Spleen (tissue), 11 donors: ENCODE measurements around the gene ZNF438. TPM values are rescaled to one million over a fixed set of nuclear protein-coding genes. Genes with fewer than 3 reads are reported as not detected.

ENCODE experiments used
- DNase-seq: peaks from one replicate; pipeline ENCODE4 v3.0.0-alpha.2; 2020
- H3K27ac ChIP-seq, 8 donors: fragments of 200-600 bp; sonication (generic) in 7 of 8; 1 replicate in 4 of 8; 2 replicates in 4 of 8; pipeline versions ENCODE4 v1.5.0 to v1.8.0; 2016 to 2021; ENCODE audit warnings: inconsistent platforms in 4 of 8, mild to moderate bottlenecking in 4 of 8, moderate library complexity in 1 of 8
- H3K27me3 ChIP-seq, 7 donors: fragments of 200-600 bp; sonication (generic) in 6 of 7; replicated peaks in 1 of 7; 1 replicate in 4 of 7; 2 replicates in 3 of 7; pipeline versions ENCODE4 v1.5.0 to v1.8.0; 2016 to 2021; ENCODE audit warnings: inconsistent platforms in 3 of 7, mild to moderate bottlenecking in 1 of 7
- H3K36me3 ChIP-seq, 6 donors: fragments of 200-600 bp; sonication (generic) in 5 of 6; 1 replicate in 4 of 6; 2 replicates in 2 of 6; pipeline versions ENCODE4 v1.5.0 to v1.8.0; 2016 to 2021; ENCODE audit warnings: inconsistent platforms in 2 of 6
- H3K4me1 ChIP-seq, 6 donors: fragments of 200-600 bp; sonication (generic) in 5 of 6; 1 replicate in 3 of 6; 2 replicates in 3 of 6; pipeline versions ENCODE4 v1.5.0 to v1.8.0; 2016 to 2021; ENCODE audit warnings: inconsistent platforms in 3 of 6
- H3K4me3 ChIP-seq, 8 donors: fragments of 200-600 bp; sonication (generic) in 7 of 8; 1 replicate in 4 of 8; 2 replicates in 4 of 8; pipeline versions ENCODE4 v1.5.0 to v1.8.0; 2016 to 2021; ENCODE audit warnings: inconsistent platforms in 4 of 8, mild to moderate bottlenecking in 4 of 8, moderate library complexity in 2 of 8
- H3K9me3 ChIP-seq, 8 donors: fragments of 200-600 bp; sonication (generic) in 7 of 8; 1 replicate in 4 of 8; 2 replicates in 4 of 8; pipeline versions ENCODE4 v1.5.0 to v1.8.0; 2016 to 2021; ENCODE audit warnings: inconsistent platforms in 4 of 8
- POLR2A ChIP-seq, 3 donors: fragments of 450-650 bp; IDR thresholded peaks; one replicate each; pipeline ENCODE4 v1.5.1; 2017; ENCODE audit warnings: antibody characterized with exemption in 3 of 3, mild to moderate bottlenecking in 1 of 3
- POLR2AphosphoS5 ChIP-seq, 3 donors: sonication (generic); formaldehyde crosslinking; IDR thresholded peaks; one replicate each; pipeline ENCODE4 v1.5.1; 2017; ENCODE audit warnings: antibody characterized with exemption in 3 of 3
- WGBS, 5 donors: extraction: QIAGEN DNeasy Blood & Tissue Kit in 3 of 5; methylation state at CpG; one replicate each; pipeline versions ENCODE4 v1.1.5 to v1.1.7; 2013 to 2018; 5-methylcytosine and 5-hydroxymethylcytosine counted together
- intact Hi-C: fragments of 100-400 bp; cut with DNase I; formaldehyde crosslinking; loops from one replicate; pipeline ENCODE4 v1.15.0; 2023; ENCODE audit warnings: low total_unique reads
- polyA plus RNA-seq, 3 donors: library from polyadenylated mRNA; stranded (reverse); fragments of 200-250 nt; gene quantifications; one replicate each; pipeline ENCODE4 v1.2.1, GENCODE V29; 2013
- total RNA-seq, 7 donors: library from RNA; depleted of rRNA in 3 of 7; stranded (reverse); fragments of >200 nt in 3 of 7; fragmentation: NEBNext Ultra II Directional in 4 of 7; extraction: Animal tissue kit (Norgen Biotek cat#: 25700) in 4 of 7; gene quantifications; one replicate each; pipeline versions ENCODE4 v1.1.0 to v1.2.1, GENCODE V29; 2016 to 2021
- TF ChIP-seq, protein P1 (sequence below), 11 experiments: fragments of 200-600 bp in 7 of 11; fragments of 450-650 bp in 4 of 11; sonication (generic) in 4 of 11; IDR thresholded peaks in 8 of 11; conservative IDR thresholded peaks in 3 of 11; 1 replicate in 7 of 11; 2 replicates in 4 of 11; pipeline versions ENCODE4 v1.4.0 to v1.8.0; 2016 to 2021; ENCODE audit warnings: antibody characterized with exemption in 11 of 11, inconsistent platforms in 4 of 11, mild to moderate bottlenecking in 1 of 11
- donor health status: healthy with polysubstance abuse.
- donor health status: DM: no; HTN: no; CAD: no; lungs with moderate emphysema.
- donor health status: DM: no; HTN: no; CAD: no.
- donor health status: Bipolar disorder and iron deficiency.
- donor health status: healthy.
- donor health status: DM: no; HTN: no; CAD: no.
- donor health status: DM: yes; HTN: yes; CAD: no.

Gene ZNF438
- total and polyA plus RNA-seq, 10 donors, result 4.4 to 23.1 (median 13.9) TPM

DNA sequence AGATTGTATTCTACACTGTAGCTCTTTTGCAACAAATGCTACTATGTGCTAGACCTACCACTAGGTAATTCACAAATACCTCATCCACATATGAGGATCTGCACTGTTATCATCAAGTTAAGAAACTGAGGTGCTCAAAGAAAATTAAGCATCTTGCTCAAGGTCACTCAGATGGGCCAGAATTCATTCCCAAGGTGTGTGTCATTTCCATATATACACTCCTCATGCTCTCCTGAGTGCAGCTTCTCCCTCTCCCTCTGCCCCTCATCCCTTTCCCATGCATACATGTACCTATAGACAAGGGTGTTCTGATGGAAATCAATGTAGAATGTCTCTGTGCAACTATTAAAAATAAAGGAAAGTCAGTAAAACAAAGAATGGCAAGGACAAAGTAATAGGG lies 146.2 kb downstream of the ZNF438 start:
- Histone ChIP-seq H3K4me3 (no peak overlapping the region), H3K36me3 (no peaks in the 10 kb centered on the region), H3K9me3 (no peaks in the 10 kb centered on the region), H3K4me1 (no peaks in the 10 kb centered on the region), H3K27ac (no peak overlapping the region), H3K27me3 (no peaks in the 10 kb centered on the region)
- intact Hi-C loops, result no loop called here
- TF ChIP-seq POLR2AphosphoS5 (IDR thresholded peaks at IDR 0.05), result no peak
- no peak for TF ChIP-seq POLR2A (IDR thresholded peaks at IDR 0.05)
- TF ChIP-seq, protein P1, sequence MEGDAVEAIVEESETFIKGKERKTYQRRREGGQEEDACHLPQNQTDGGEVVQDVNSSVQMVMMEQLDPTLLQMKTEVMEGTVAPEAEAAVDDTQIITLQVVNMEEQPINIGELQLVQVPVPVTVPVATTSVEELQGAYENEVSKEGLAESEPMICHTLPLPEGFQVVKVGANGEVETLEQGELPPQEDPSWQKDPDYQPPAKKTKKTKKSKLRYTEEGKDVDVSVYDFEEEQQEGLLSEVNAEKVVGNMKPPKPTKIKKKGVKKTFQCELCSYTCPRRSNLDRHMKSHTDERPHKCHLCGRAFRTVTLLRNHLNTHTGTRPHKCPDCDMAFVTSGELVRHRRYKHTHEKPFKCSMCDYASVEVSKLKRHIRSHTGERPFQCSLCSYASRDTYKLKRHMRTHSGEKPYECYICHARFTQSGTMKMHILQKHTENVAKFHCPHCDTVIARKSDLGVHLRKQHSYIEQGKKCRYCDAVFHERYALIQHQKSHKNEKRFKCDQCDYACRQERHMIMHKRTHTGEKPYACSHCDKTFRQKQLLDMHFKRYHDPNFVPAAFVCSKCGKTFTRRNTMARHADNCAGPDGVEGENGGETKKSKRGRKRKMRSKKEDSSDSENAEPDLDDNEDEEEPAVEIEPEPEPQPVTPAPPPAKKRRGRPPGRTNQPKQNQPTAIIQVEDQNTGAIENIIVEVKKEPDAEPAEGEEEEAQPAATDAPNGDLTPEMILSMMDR (IDR thresholded peaks at IDR 0.05 in 8 of 11, conservative IDR thresholded peaks at IDR 0.05 in 3 of 11), result no peak
- DNase-seq, result no peak

DNA sequence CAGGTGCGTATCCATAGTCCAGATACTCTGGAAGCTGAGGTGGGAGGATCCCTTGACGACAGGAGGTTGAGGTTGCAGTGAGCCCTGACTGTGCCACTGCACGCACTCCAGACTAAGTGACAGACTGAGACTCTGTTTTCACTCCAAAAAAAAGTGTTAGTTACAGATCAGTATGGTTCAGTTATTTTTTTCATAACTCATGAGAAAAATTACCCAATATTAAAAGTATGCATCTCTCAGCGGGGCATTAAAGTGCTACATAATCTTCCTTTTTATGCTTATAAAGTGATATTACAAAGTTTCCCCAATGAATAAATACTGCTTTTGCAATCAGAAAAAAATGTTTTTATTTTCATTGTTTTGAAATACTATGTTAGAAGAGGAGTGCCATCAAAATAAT lies 147.9 kb downstream of the ZNF438 start:
- intact Hi-C loops, result no loop called here
- Histone ChIP-seq H3K27ac (no peak overlapping the region), H3K4me3 (no peak overlapping the region), H3K9me3 (no peaks in the 10 kb centered on the region), H3K27me3 (no peaks in the 10 kb centered on the region), H3K36me3 (no peaks in the 10 kb centered on the region), H3K4me1 (no peaks in the 10 kb centered on the region)
- no peak for DNase-seq
- TF ChIP-seq POLR2A (IDR thresholded peaks at IDR 0.05) (no peak), POLR2AphosphoS5 (IDR thresholded peaks at IDR 0.05) (no peak)
- TF ChIP-seq, protein P1 (IDR thresholded peaks at IDR 0.05 in 8 of 11, conservative IDR thresholded peaks at IDR 0.05 in 3 of 11), result no peak
- 70 to 80% (median 72%) methylated on average over 4 of the region's 4 CpGs for WGBS, 5 donors

DNA sequence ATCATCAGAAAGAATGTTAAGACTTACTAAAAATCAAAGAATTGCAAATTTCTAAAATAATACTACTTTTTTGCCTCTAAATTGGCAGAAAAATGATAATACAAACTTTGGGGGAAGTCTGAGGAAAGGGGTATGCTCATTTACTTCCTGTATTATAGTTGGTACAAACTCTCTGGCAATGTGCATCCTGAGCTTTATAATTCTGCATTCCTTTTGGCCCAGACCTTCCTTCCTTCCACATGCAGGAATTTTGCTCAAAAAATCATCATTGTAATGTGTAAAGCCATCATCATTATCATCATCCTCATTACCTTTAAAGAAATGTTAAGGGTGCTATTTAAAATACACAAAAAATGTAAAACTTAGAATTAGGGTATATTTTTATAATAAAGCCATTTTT lies 148.5 kb downstream of the ZNF438 start:
- no peak overlapping the region for H3K4me3 ChIP-seq
- intact Hi-C loops, result no loop called here

DNA sequence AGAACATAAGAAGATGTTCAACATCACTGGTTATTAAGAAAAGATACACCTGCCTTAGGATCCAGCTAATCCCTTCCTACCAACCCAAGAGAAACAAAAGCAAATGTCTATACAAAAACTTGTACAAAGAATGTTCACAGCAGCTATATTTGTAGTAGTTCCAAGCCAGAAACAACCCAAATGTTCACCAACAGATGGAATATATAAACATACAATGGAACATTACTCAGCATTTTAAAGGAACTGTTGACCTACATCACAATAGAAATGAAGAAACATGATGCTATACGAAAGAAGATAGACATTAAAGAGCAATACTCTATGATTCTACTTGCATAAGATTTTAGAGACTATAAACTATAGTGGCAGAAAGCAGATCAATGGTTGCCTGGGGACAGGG lies 149.4 kb downstream of the ZNF438 start:
- Histone ChIP-seq H3K4me1 (no peaks in the 10 kb centered on the region), H3K36me3 (no peaks in the 10 kb centered on the region), H3K27ac (no peak overlapping the region), H3K27me3 (no peaks in the 10 kb centered on the region), H3K9me3 (no peaks in the 10 kb centered on the region), H3K4me3 (no peak overlapping the region)
- WGBS, 5 donors, result 0 to 39% (median 30%) methylated on average over 1 of the region's 1 CpG
- TF ChIP-seq, protein P1 (IDR thresholded peaks at IDR 0.05 in 8 of 11, conservative IDR thresholded peaks at IDR 0.05 in 3 of 11), result no peak
- no peak for TF ChIP-seq POLR2AphosphoS5 (IDR thresholded peaks at IDR 0.05)
- no peak for TF ChIP-seq POLR2A (IDR thresholded peaks at IDR 0.05)
- intact Hi-C loops, result no loop called here
- DNase-seq, result no peak

More for the DNA sequence above, 148.5 kb downstream of the ZNF438 start:
- DNase-seq, result no peak
- Histone ChIP-seq H3K27me3 (no peaks in the 10 kb centered on the region), H3K4me1 (no peaks in the 10 kb centered on the region), H3K36me3 (no peaks in the 10 kb centered on the region), H3K27ac (no peak overlapping the region), H3K9me3 (no peaks in the 10 kb centered on the region)
- TF ChIP-seq POLR2AphosphoS5 (IDR thresholded peaks at IDR 0.05) (no peak), POLR2A (IDR thresholded peaks at IDR 0.05) (no peak)
- TF ChIP-seq, protein P1 (IDR thresholded peaks at IDR 0.05 in 8 of 11, conservative IDR thresholded peaks at IDR 0.05 in 3 of 11), result no peak
